ENCODE results near the gene TRPC3. TPM values are rescaled to one million over a fixed set of nuclear protein-coding genes. Genes with fewer than 3 reads are reported as not detected.

The TRPC3 gene
- polyA plus RNA-seq, 1 donor from 2014 or later, result 6.9 TPM

DNA sequence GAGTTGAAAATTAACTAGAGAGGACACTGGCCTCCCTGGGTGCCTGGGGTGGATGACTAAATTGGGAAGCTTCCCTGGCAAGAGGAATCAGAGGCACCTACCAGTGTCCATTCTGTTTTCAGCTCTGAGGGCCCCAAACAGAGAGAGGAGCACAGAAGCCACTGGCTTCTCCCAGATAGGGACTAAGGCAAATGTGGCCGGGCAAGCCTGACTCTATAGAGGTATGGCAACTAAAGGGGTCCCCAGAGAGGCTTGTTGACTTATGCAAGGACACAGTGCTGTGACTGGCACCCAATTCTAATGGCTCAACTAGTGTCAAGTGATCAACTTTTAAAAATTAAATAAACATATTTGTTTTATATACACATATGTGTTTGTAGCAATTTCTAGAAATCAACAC lies 17.2 kb downstream of the TRPC3 start:
- H3K79me2 ChIP-seq (replicated peaks; ENCODE audit: insufficient read depth, low read length), result no peaks in the 10 kb centered on the region

DNA sequence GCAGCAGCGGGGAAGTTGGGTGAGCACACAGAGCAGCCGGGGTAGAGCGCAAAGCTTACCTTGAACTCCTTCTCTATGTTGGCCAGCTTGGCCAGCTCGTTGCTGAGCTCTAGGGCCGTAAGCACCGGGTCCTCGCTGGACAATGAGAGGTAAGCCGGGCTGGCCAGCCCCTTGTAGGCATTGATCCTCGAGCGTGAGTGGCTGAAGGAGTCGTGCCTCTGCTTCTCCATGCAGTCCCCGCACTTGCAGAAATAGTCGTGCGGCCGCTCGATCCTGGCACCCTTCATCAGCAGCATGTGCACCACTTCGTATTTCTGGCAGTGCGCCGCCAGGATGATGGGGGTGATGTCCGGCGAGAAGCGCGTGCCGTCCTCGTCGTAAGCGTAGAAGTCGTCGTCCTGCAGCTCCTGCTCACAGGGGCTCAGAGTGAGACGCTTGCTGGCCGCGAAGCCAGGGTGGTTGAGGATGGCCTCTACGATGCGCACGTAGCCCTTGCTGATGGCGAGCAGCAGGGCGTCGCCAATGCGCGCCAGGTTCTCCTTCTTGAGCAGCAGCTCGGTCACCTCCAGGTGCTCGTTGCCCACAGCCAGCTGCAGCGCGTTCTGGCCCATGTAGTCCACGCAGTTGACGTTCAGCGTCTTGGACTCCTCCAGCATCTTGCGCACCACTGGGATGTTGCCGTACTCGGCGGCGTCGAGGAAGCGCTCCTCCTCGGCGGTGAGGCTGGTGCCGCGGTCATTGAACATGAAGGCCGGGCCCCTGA lies 19.5 kb downstream of the TRPC3 start:
- H3K4me3 ChIP-seq (ENCODE audit: low read length), result no peak overlapping the region

More for the DNA sequence above, 17.2 kb downstream of the TRPC3 start:
- no peak overlapping the region for H3K4me3 ChIP-seq (ENCODE audit: low read length)
- TF ChIP-seq, protein P1, sequence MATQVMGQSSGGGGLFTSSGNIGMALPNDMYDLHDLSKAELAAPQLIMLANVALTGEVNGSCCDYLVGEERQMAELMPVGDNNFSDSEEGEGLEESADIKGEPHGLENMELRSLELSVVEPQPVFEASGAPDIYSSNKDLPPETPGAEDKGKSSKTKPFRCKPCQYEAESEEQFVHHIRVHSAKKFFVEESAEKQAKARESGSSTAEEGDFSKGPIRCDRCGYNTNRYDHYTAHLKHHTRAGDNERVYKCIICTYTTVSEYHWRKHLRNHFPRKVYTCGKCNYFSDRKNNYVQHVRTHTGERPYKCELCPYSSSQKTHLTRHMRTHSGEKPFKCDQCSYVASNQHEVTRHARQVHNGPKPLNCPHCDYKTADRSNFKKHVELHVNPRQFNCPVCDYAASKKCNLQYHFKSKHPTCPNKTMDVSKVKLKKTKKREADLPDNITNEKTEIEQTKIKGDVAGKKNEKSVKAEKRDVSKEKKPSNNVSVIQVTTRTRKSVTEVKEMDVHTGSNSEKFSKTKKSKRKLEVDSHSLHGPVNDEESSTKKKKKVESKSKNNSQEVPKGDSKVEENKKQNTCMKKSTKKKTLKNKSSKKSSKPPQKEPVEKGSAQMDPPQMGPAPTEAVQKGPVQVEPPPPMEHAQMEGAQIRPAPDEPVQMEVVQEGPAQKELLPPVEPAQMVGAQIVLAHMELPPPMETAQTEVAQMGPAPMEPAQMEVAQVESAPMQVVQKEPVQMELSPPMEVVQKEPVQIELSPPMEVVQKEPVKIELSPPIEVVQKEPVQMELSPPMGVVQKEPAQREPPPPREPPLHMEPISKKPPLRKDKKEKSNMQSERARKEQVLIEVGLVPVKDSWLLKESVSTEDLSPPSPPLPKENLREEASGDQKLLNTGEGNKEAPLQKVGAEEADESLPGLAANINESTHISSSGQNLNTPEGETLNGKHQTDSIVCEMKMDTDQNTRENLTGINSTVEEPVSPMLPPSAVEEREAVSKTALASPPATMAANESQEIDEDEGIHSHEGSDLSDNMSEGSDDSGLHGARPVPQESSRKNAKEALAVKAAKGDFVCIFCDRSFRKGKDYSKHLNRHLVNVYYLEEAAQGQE (IDR thresholded peaks at IDR 0.05; ENCODE audit: borderline replicate concordance), result no peak
- no peak for TF ChIP-seq EZH2 (IDR thresholded peaks at IDR 0.05; ENCODE audit: borderline replicate concordance, insufficient read depth, low read length, poor library complexity, severe bottlenecking)
- no peak for TF ChIP-seq TAF1 (IDR thresholded peaks at IDR 0.05; ENCODE audit: low read depth)
- no peak for TF ChIP-seq SMC3 (conservative IDR thresholded peaks at IDR 0.05; ENCODE audit: poor library complexity)
- no peak for TF ChIP-seq RAD21 (conservative IDR thresholded peaks at IDR 0.05)
- TF ChIP-seq EP300 (conservative IDR thresholded peaks at IDR 0.05; ENCODE audit: poor library complexity, severe bottlenecking), result no peak
- no peak for TF ChIP-seq MXI1 (conservative IDR thresholded peaks at IDR 0.05; ENCODE audit: poor library complexity, severe bottlenecking)
- TF ChIP-seq, protein P2, sequence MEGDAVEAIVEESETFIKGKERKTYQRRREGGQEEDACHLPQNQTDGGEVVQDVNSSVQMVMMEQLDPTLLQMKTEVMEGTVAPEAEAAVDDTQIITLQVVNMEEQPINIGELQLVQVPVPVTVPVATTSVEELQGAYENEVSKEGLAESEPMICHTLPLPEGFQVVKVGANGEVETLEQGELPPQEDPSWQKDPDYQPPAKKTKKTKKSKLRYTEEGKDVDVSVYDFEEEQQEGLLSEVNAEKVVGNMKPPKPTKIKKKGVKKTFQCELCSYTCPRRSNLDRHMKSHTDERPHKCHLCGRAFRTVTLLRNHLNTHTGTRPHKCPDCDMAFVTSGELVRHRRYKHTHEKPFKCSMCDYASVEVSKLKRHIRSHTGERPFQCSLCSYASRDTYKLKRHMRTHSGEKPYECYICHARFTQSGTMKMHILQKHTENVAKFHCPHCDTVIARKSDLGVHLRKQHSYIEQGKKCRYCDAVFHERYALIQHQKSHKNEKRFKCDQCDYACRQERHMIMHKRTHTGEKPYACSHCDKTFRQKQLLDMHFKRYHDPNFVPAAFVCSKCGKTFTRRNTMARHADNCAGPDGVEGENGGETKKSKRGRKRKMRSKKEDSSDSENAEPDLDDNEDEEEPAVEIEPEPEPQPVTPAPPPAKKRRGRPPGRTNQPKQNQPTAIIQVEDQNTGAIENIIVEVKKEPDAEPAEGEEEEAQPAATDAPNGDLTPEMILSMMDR (IDR thresholded peaks at IDR 0.05; ENCODE audit: poor library complexity, severe bottlenecking), result no peak
- no peak for TF ChIP-seq POLR2AphosphoS5 (IDR thresholded peaks at IDR 0.05)
- H3K9me2 ChIP-seq (ENCODE audit: insufficient read depth, low read length), result no peaks in the 10 kb centered on the region
- H3K27ac ChIP-seq (ENCODE audit: low read length), result no peak overlapping the region
- H3F3A ChIP-seq (ENCODE audit: insufficient read depth, low read length, poor library complexity, severe bottlenecking), result no peaks in the 10 kb centered on the region
- no peak overlapping the region for H3K4me2 ChIP-seq (ENCODE audit: low read length)
- H3K27me3 ChIP-seq (ENCODE audit: insufficient read depth, low read depth, low read length), result no peaks in the 10 kb centered on the region
- no peak overlapping the region for H2AFZ ChIP-seq (ENCODE audit: low read depth, low read length)
- H4K20me1 ChIP-seq (ENCODE audit: insufficient read depth), result no peaks in the 10 kb centered on the region
- H3K36me3 ChIP-seq (ENCODE audit: insufficient read depth, low read length), result no peaks in the 10 kb centered on the region
- H3K9ac ChIP-seq (ENCODE audit: low read length), result no peak overlapping the region
- no peaks in the 10 kb centered on the region for H3K9me3 ChIP-seq (ENCODE audit: low read length)

More for the DNA sequence above, 19.5 kb downstream of the TRPC3 start:
- Histone ChIP-seq H3K27ac (ENCODE audit: low read length) (no peak overlapping the region), H3F3A (ENCODE audit: insufficient read depth, low read length, poor library complexity, severe bottlenecking) (no peaks in the 10 kb centered on the region), H3K27me3 (ENCODE audit: insufficient read depth, low read depth, low read length) (no peaks in the 10 kb centered on the region), H4K20me1 (ENCODE audit: insufficient read depth) (no peaks in the 10 kb centered on the region), H3K4me2 (ENCODE audit: low read length) (no peak overlapping the region), H3K9me3 (ENCODE audit: low read length) (no peaks in the 10 kb centered on the region), H3K36me3 (ENCODE audit: insufficient read depth, low read length) (no peaks in the 10 kb centered on the region), H3K9ac (ENCODE audit: low read length) (no peak overlapping the region), H3K9me2 (ENCODE audit: insufficient read depth, low read length) (no peaks in the 10 kb centered on the region), H3K79me2 (replicated peaks; ENCODE audit: insufficient read depth, low read length) (no peaks in the 10 kb centered on the region), H2AFZ (ENCODE audit: low read depth, low read length) (no peak overlapping the region)
- TF ChIP-seq POLR2AphosphoS5 (IDR thresholded peaks at IDR 0.05) (no peak), SMC3 (conservative IDR thresholded peaks at IDR 0.05; ENCODE audit: poor library complexity) (no peak), RAD21 (conservative IDR thresholded peaks at IDR 0.05) (no peak), MXI1 (conservative IDR thresholded peaks at IDR 0.05; ENCODE audit: poor library complexity, severe bottlenecking) (no peak), TAF1 (IDR thresholded peaks at IDR 0.05; ENCODE audit: low read depth) (no peak), EP300 (conservative IDR thresholded peaks at IDR 0.05; ENCODE audit: poor library complexity, severe bottlenecking) (no peak), EZH2 (IDR thresholded peaks at IDR 0.05; ENCODE audit: borderline replicate concordance, insufficient read depth, low read length, poor library complexity, severe bottlenecking) (no peak)
- TF ChIP-seq, protein P2 (IDR thresholded peaks at IDR 0.05; ENCODE audit: poor library complexity, severe bottlenecking), result no peak
- TF ChIP-seq, protein P1 (IDR thresholded peaks at IDR 0.05; ENCODE audit: borderline replicate concordance), result no peak

Measured in neural cell (in vitro differentiated cells).